ENCODE data around the gene ADCY10.

GRCh38 chr1:167926486-167926997, 12.6 kb upstream of the ADCY10 start:
- TF ChIP-seq POLR2AphosphoS5 (IDR thresholded peaks at IDR 0.05; ENCODE audit: insufficient read depth in 1 of 2, low read depth in 1 of 2) = no peak
- TF ChIP-seq CTCF (IDR thresholded peaks at IDR 0.05) = no peak
- no peak for TF ChIP-seq POLR2A (IDR thresholded peaks at IDR 0.05)

Measured in vagina (tissue), 2 donors.